ENCODE data around the gene TOMM7.

TOMM7 gene

GRCh38 chr7:22782616-22783232 lies 39.9 kb downstream of the TOMM7 start:
- TF ChIP-seq REST (IDR thresholded peaks at IDR 0.05; ENCODE audit: insufficient read depth in 1 of 2, low read depth in 2 of 2, low read length in 2 of 2) (no peak), POLR2AphosphoS5 (IDR thresholded peaks at IDR 0.05; ENCODE audit: low read depth, low read length) (no peak), TAF1 (IDR thresholded peaks at IDR 0.05; ENCODE audit: borderline replicate concordance, insufficient read depth, low read length) (no peak), FOXP2 (optimal IDR thresholded peaks at IDR 0.05; ENCODE audit: borderline replicate concordance, extremely low read depth, extremely low read length, insufficient read depth) (no peak), SIN3A (IDR thresholded peaks at IDR 0.05; ENCODE audit: borderline replicate concordance, insufficient read depth, low read length) (no peak)

- TF ChIP-seq REST (IDR thresholded peaks at IDR 0.05; ENCODE audit: insufficient read depth in 1 of 2, low read depth in 2 of 2, low read length in 2 of 2), result no peak
Observed at GRCh38 chr7:22781230-22781711, 41.4 kb downstream of the TOMM7 start.

- TF ChIP-seq TAF1 (IDR thresholded peaks at IDR 0.05; ENCODE audit: borderline replicate concordance, insufficient read depth, low read length), result no peak
- TF ChIP-seq REST (IDR thresholded peaks at IDR 0.05; ENCODE audit: insufficient read depth in 1 of 2, low read depth in 2 of 2, low read length in 2 of 2), result no peak
- no peak for TF ChIP-seq SIN3A (IDR thresholded peaks at IDR 0.05; ENCODE audit: borderline replicate concordance, insufficient read depth, low read length)
- no peak for TF ChIP-seq FOXP2 (optimal IDR thresholded peaks at IDR 0.05; ENCODE audit: borderline replicate concordance, extremely low read depth, extremely low read length, insufficient read depth)
- no peak for TF ChIP-seq POLR2AphosphoS5 (IDR thresholded peaks at IDR 0.05; ENCODE audit: low read depth, low read length)
Observed at GRCh38 chr7:22776964-22777363, 45.7 kb downstream of the TOMM7 start.

GRCh38 chr7:22772885-22773284 lies 49.8 kb downstream of the TOMM7 start:
- TF ChIP-seq REST (IDR thresholded peaks at IDR 0.05; ENCODE audit: insufficient read depth in 1 of 2, low read depth in 2 of 2, low read length in 2 of 2) (no peak), SIN3A (IDR thresholded peaks at IDR 0.05; ENCODE audit: borderline replicate concordance, insufficient read depth, low read length) (no peak), TAF1 (IDR thresholded peaks at IDR 0.05; ENCODE audit: borderline replicate concordance, insufficient read depth, low read length) (no peak), POLR2AphosphoS5 (IDR thresholded peaks at IDR 0.05; ENCODE audit: low read depth, low read length) (no peak), FOXP2 (optimal IDR thresholded peaks at IDR 0.05; ENCODE audit: borderline replicate concordance, extremely low read depth, extremely low read length, insufficient read depth) (no peak)

- TF ChIP-seq SIN3A (IDR thresholded peaks at IDR 0.05; ENCODE audit: borderline replicate concordance, insufficient read depth, low read length), result no peak
- no peak for TF ChIP-seq FOXP2 (optimal IDR thresholded peaks at IDR 0.05; ENCODE audit: borderline replicate concordance, extremely low read depth, extremely low read length, insufficient read depth)
- TF ChIP-seq REST (IDR thresholded peaks at IDR 0.05; ENCODE audit: insufficient read depth in 1 of 2, low read depth in 2 of 2, low read length in 2 of 2), result no peak
- no peak for TF ChIP-seq POLR2AphosphoS5 (IDR thresholded peaks at IDR 0.05; ENCODE audit: low read depth, low read length)
- TF ChIP-seq TAF1 (IDR thresholded peaks at IDR 0.05; ENCODE audit: borderline replicate concordance, insufficient read depth, low read length), result no peak
Observed at GRCh38 chr7:22771872-22772228, 50.8 kb downstream of the TOMM7 start.

All from PFSK-1 (cell line).